Measurements from ENCODE around the gene RSPH4A.
"Not testable (repeated sequence)": the region's sequence is repeated elsewhere in the genome, so short reads cannot be mapped to it uniquely, and the experiment has no call there.

RSPH4A gene

GRCh38 chr6:116615937-116616736, at the start of gene RSPH4A:
RSPH4A (plus strand) TSS chr6:116616479; CDS start chr6:116616624, 145 bp downstream.
- peak; percentile 93 for DNase-seq (ENCODE audit: insufficient read length, low spot score)
- peak; percentile 85 for FAIRE-seq

- DNase-seq (ENCODE audit: insufficient read length, low spot score): no peak
- FAIRE-seq: no peak
Measured at GRCh38 chr6:116568111-116568510, 48.2 kb upstream of the RSPH4A start.

DNA sequence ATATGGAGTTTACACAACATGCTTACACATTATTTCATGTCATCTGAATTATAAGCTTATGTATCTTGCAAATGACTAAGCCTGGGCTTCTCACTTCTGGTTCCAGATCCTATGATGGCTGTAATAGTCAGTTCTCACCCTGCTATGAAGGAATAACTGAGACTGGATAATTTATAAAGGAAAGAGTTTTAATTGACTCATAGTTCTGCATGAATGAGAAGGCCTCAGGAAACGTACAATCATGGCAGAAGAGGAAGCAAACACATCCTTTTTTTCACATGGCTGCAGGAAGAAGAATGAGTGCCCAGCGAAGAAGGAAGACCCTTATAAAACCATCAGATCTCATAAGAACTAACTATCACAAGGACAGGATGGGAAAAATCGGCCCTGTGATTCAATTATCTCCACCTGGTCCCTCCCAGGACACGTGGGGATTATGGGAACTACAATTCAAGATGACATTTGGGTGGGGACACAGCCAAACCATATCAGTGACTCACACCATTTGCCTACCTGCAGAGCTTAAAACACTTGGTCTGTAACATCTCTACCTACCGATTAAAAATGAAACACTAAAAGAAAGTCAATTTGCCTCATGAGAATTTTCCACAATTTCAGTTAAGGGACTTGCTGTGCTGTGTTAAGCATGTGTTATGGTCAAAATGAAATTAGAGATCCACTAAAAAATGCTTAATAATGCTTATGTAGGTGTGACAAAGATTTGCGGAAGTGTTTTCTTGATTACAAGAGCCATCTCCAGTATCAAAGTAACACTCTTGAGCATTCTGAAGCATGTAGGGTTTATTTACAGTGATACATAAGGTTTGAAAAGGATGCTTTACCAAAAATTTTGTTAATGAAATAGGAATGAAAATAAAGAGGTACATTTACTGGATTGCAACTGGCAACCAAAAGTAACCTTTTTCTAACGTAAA, 47.2 kb upstream of the RSPH4A start:
- DNase-seq (ENCODE audit: insufficient read length, low spot score): no peak
- FAIRE-seq: no peak

GRCh38 chr6:116570856-116571682, 45.2 kb upstream of the RSPH4A start, which contains the start of gene RWDD1:
RWDD1 (plus strand) TSS chr6:116571504; CDS start chr6:116571583, 79 bp downstream.
- FAIRE-seq (peak; percentile 94), DNase-seq (ENCODE audit: insufficient read length, low spot score) (peak; percentile 95)

- FAIRE-seq: no peak
- no peak for DNase-seq (ENCODE audit: insufficient read length, low spot score)
Measured at GRCh38 chr6:116571683-116572000, 44.6 kb upstream of the RSPH4A start.

GRCh38 chr6:116572162-116572561, 44.1 kb upstream of the RSPH4A start:
- FAIRE-seq (no peak), DNase-seq (ENCODE audit: insufficient read length, low spot score) (peak; percentile 20)

DNA sequence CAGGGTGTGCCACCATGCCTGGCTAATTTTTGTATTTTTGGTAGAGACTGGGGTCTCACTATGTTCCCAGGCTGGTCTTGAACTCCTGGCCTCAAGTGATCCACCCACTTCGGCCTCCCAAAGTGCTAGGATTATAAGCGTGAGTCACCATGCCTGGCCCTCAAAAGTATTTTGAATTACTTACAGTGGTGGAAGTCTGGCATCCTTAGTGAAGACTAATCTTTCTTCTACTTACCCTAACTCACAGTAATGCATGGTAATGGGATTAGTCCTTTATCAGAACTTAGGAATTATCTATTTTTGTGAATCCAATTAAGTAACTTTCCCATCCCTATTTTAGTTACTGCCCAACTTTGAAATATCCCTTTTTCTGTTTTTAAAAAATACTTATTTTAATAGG, 41.1 kb upstream of the RSPH4A start:
- DNase-seq (ENCODE audit: insufficient read length, low spot score) (no peak), FAIRE-seq (no peak)

- no peak for DNase-seq (ENCODE audit: insufficient read length, low spot score)
- no peak for FAIRE-seq
Measured at GRCh38 chr6:116577486-116577885, 38.8 kb upstream of the RSPH4A start.

- FAIRE-seq: no peak
- no peak for DNase-seq (ENCODE audit: insufficient read length, low spot score)
Measured at GRCh38 chr6:116578335-116578734, 37.9 kb upstream of the RSPH4A start.

- FAIRE-seq (no peak), DNase-seq (ENCODE audit: insufficient read length, low spot score) (no peak)
Measured at GRCh38 chr6:116579143-116579542, 37.1 kb upstream of the RSPH4A start.

- DNase-seq (ENCODE audit: insufficient read length, low spot score) (no peak), FAIRE-seq (no peak)
Measured at GRCh38 chr6:116580198-116580597, 36.1 kb upstream of the RSPH4A start.

- no peak for FAIRE-seq
- DNase-seq (ENCODE audit: insufficient read length, low spot score): no peak
Measured at GRCh38 chr6:116586276-116586675, 30.0 kb upstream of the RSPH4A start.

- FAIRE-seq (no peak), DNase-seq (ENCODE audit: insufficient read length, low spot score) (no peak)
Measured at GRCh38 chr6:116586738-116587137, 29.5 kb upstream of the RSPH4A start.

DNA sequence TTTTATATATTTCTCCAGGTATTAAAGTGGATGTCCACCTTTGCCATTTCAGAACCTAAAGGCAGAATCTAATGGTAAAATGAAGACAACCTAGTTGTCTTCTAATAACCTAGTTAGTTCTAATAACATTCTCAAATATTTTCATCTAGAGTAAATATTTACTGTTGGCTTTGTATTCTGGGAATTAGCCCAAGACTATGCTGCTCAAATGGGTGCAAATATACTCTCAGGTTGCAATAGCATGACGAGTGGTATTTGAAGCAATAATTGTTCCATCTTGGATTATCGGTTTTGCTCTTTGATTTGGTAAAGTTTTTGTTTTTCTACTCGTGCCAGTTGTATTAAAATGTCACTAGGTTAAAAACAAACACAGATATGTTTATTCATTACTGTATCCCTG, 21.0 kb upstream of the RSPH4A start:
- no peak for FAIRE-seq
- DNase-seq (ENCODE audit: insufficient read length, low spot score): no peak

GRCh38 chr6:116596815-116597214, 19.5 kb upstream of the RSPH4A start:
- FAIRE-seq (peak; percentile 36), DNase-seq (ENCODE audit: insufficient read length, low spot score) (no peak)

DNA sequence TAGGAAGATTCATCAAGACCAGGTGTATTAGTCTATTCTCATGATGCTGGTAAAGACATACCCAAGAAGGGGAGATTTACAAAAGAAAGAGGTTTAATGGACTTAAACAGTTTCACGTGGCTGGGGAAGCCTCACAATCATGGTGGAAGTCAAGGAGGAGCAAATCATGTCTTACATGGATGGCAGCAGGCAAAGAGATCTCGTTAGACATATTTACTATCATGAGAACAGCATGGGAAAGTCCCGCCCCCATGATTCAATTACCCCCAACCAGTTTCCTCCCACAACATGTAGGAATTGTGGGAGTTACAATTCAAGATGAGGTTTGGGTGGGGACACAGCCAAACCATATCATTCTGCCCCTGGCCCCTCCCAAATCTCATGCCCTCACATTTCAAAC, 12.4 kb upstream of the RSPH4A start:
- FAIRE-seq; DNase-seq (ENCODE audit: insufficient read length, low spot score): not testable (repeated sequence)

GRCh38 chr6:116604868-116605267, 11.4 kb upstream of the RSPH4A start:
- not testable (repeated sequence) for DNase-seq (ENCODE audit: insufficient read length, low spot score); FAIRE-seq

DNA sequence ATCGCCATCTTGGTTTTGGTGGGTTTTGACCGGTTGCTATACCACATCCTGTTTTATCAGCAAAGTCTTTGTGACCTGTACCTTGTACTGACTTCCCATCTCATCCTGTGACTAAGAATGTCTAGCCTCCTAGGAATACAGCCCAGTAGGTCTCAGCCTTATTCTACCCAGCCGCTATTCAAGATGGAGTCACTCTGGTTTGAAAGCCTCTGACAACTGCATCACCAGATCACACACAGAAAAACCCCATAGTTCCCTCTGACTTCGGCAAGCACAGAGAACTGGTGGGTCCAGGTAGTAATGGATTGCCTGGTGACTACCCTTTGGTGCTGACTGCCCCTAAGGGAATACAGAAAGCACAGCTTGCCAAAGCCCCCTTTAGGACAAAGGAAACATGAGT, 10.3 kb upstream of the RSPH4A start:
- no peak for DNase-seq (ENCODE audit: insufficient read length, low spot score)
- FAIRE-seq: no peak

DNA sequence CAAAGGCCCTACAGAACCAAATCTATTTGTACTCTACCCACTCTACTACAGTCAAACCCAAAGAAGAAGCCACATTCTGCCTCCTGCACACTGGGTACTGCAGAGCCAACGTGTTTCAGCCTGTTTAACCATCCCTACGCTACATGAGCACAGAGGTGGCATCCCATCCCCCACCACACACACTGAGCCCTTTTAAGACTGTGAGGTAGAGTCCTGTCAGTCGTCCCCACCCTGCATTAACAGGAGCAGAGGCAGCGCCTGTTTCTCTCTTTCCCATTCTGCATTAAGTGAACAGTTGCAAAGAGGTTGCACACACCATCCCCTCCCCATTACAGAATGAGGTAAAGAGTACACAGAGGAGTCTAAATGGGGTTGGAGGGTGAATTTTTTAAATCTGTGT, 5.2 kb upstream of the RSPH4A start:
- DNase-seq (ENCODE audit: insufficient read length, low spot score) (no peak), FAIRE-seq (no peak)

GRCh38 chr6:116616737-116617053, 416 bp downstream of the RSPH4A start:
- DNase-seq (ENCODE audit: insufficient read length, low spot score) (peak; percentile 12), FAIRE-seq (no peak)
